ENCODE measurements around the gene AATK. TPM values are rescaled to one million over a fixed set of nuclear protein-coding genes. Genes with fewer than 3 reads are reported as not detected.

The AATK gene
- total and polyA plus RNA-seq, 10 of the 15 experiments (the other 5 are each of a cell fraction or from before 2014, with no cell fraction given) = 0.04 TPM; not detected in 9

- no TSS peak for BruUV-seq (replicated peaks)
- no peaks in the 10 kb centered on the region for H3K27me3 ChIP-seq (replicated peaks in 1 of 2; ENCODE audit: control insufficient read depth in 2 of 2, insufficient read depth in 2 of 2, low read length in 1 of 2)
- ATAC-seq (no peak), DNase-seq (ENCODE audit: low read depth, low spot score) (no peak), FAIRE-seq (no peak)
- in situ Hi-C loops (cut with MboI) (no loop called here), intact Hi-C loops (cut with micrococcal nuclease; ENCODE audit: unreplicated experiment) (no loop called here)
- no peak overlapping the region for H2AFZ ChIP-seq (ENCODE audit: control insufficient read depth, low read depth, low read length)
- SMC1A ChIA-PET (ENCODE audit: uncharacterized antibody, unreplicated experiment) = interaction anchor here (0.6 to 1.2 kb wide), 2 partner anchors 25 to 682 kb away, joined by 3 to 4 read pairs; partner anchors contain the start of gene CEP131
- TF ChIP-seq E2F4 (IDR thresholded peaks at IDR 0.05; ENCODE audit: low read depth, low read length) = no peak
- no peak for TF ChIP-seq SREBF1 (IDR thresholded peaks at IDR 0.05; ENCODE audit: low read length)
- TF ChIP-seq ZBTB11 (CRISPR knock-in tag; IDR thresholded peaks at IDR 0.05) = no peak
- no peak for TF ChIP-seq MYC (IDR thresholded peaks at IDR 0.05; ENCODE audit: insufficient read depth, insufficient read length, insufficient replicate concordance, low read length, severe bottlenecking)
- no peak for TF ChIP-seq CBX3 (IDR thresholded peaks at IDR 0.05; ENCODE audit: borderline replicate concordance, low read depth)
- TF ChIP-seq YBX1 (IDR thresholded peaks at IDR 0.05) = no peak
- no peak for TF ChIP-seq HDGF (IDR thresholded peaks at IDR 0.05)
- TF ChIP-seq TCF7 (IDR thresholded peaks at IDR 0.05; ENCODE audit: borderline replicate concordance) = no peak
- TF ChIP-seq DPF2 (IDR thresholded peaks at IDR 0.05) = no peak
- TF ChIP-seq NFXL1 (IDR thresholded peaks at IDR 0.05; ENCODE audit: borderline replicate concordance) = no peak
- no peak for TF ChIP-seq MAX (IDR thresholded peaks at IDR 0.05; ENCODE audit: low read depth, low read length)
- TF ChIP-seq SKIL (IDR thresholded peaks at IDR 0.05; ENCODE audit: low read depth, poor library complexity, severe bottlenecking) = no peak
- no peak overlapping the region for H3K9ac ChIP-seq (ENCODE audit: control insufficient read depth, insufficient read depth, low read length)
- CTCF ChIA-PET = interaction anchor here (0.7 to 0.9 kb wide), 2 partner anchors 43 to 287 kb away, joined by 3 read pairs; no protein-coding TSS in a partner anchor
- H3K9me3 ChIP-seq (replicated peaks; ENCODE audit: control insufficient read depth, insufficient read depth, low read length) = no peaks in the 10 kb centered on the region
- no peak overlapping the region for H3K4me2 ChIP-seq (ENCODE audit: control insufficient read depth, insufficient read depth)
- RAD21 ChIA-PET (ENCODE audit: unreplicated experiment) = no interaction called here
- no peak overlapping the region for H3K4me3 ChIP-seq
- WGBS (ENCODE audit: insufficient coverage, insufficient replicate concordance, low lambda C conversion rate, missing lambda C conversion rate) = 78% methylated on average over 21 of the region's 21 CpGs
- no peaks in the 10 kb centered on the region for H4K20me1 ChIP-seq (ENCODE audit: control insufficient read depth, insufficient read depth)
- POLR2A ChIA-PET = no interaction called here
- H3K36me3 ChIP-seq (ENCODE audit: control insufficient read depth in 2 of 2, insufficient read depth in 2 of 2, low read length in 1 of 2) = peaks cover 4 to 7% of the 10 kb centered on the region in 2 experiments; a peak in 2 of 4 replicates
- no peak overlapping the region for H3K27ac ChIP-seq (ENCODE audit: control insufficient read depth, insufficient read depth)
- H3K79me2 ChIP-seq (ENCODE audit: control insufficient read depth, insufficient read depth, low read length) = no peaks in the 10 kb centered on the region
- H3K4me1 ChIP-seq (ENCODE audit: control insufficient read depth, insufficient read depth, low read length) = peaks cover 3% of the 10 kb centered on the region; the same call in 1 of the 2 replicates
These were observed 31.9 kb upstream of the AATK start for GRCh38 chr17:81197831-81198490.

All from GM12878 (cell line).